ENCODE measurements around the gene PI4K2A. TPM values are rescaled to one million over a fixed set of nuclear protein-coding genes. Genes with fewer than 3 reads are reported as not detected.

The PI4K2A gene
- total and polyA plus RNA-seq, 7 donors = 8.1 to 19.3 (median 13.3) TPM

GRCh38 chr10:97618285-97618684 lies 22.2 kb upstream of the PI4K2A start:
- WGBS, 2 donors = 91 to 99% methylated on average over 4 of the region's 4 CpGs
- H3K4me3 ChIP-seq = no peak overlapping the region
- H3K27me3 ChIP-seq = no peaks in the 10 kb centered on the region
- no peak for DNase-seq
- intact Hi-C loops (cut with DNase I) = no loop called here
- no peak overlapping the region for H3K27ac ChIP-seq
- H3K36me3 ChIP-seq = peaks cover 0 to 9% (median 0%) of the 10 kb centered on the region in 4 donors
- no peaks in the 10 kb centered on the region for H3K4me1 ChIP-seq
- TF ChIP-seq POLR2A (IDR thresholded peaks at IDR 0.05) = no peak
- TF ChIP-seq POLR2AphosphoS5 (IDR thresholded peaks at IDR 0.05) = no peak
- TF ChIP-seq CTCF (IDR thresholded peaks at IDR 0.05) = no peak
- TF ChIP-seq EP300 (IDR thresholded peaks at IDR 0.05) = no peak
- H3K9me3 ChIP-seq = no peaks in the 10 kb centered on the region

- no peak overlapping the region for H3K4me3 ChIP-seq
- H3K27ac ChIP-seq = no peak overlapping the region
- no peaks in the 10 kb centered on the region for H3K27me3 ChIP-seq
- peaks cover 0 to 9% (median 0%) of the 10 kb centered on the region in 4 donors for H3K36me3 ChIP-seq
- no peaks in the 10 kb centered on the region for H3K4me1 ChIP-seq
- 95 to 97% methylated on average over 4 of the region's 4 CpGs for WGBS, 2 donors
- DNase-seq = no peak
- no peaks in the 10 kb centered on the region for H3K9me3 ChIP-seq
- intact Hi-C loops (cut with DNase I) = no loop called here
- no peak for TF ChIP-seq EP300 (IDR thresholded peaks at IDR 0.05)
Measured at GRCh38 chr10:97618733-97619132, 21.7 kb upstream of the PI4K2A start.

- no peak overlapping the region for H3K4me3 ChIP-seq
- DNase-seq = no peak
- no peaks in the 10 kb centered on the region for H3K4me1 ChIP-seq
- no peaks in the 10 kb centered on the region for H3K9me3 ChIP-seq
- H3K27ac ChIP-seq = no peak overlapping the region
- WGBS, 2 donors = 96 to 97% methylated on average over 1 of the region's 1 CpG
- no peaks in the 10 kb centered on the region for H3K27me3 ChIP-seq
- TF ChIP-seq POLR2A (IDR thresholded peaks at IDR 0.05) = no peak
- no peak for TF ChIP-seq EP300 (IDR thresholded peaks at IDR 0.05)
- no peak for TF ChIP-seq POLR2AphosphoS5 (IDR thresholded peaks at IDR 0.05)
- no peak for TF ChIP-seq CTCF (IDR thresholded peaks at IDR 0.05)
- H3K36me3 ChIP-seq = no peaks in the 10 kb centered on the region
- intact Hi-C loops (cut with DNase I) = no loop called here
Measured at GRCh38 chr10:97623277-97623676, 17.2 kb upstream of the PI4K2A start.

GRCh38 chr10:97627731-97628130 lies 12.7 kb upstream of the PI4K2A start:
- intact Hi-C loops (cut with DNase I) = no loop called here

GRCh38 chr10:97628228-97628627 lies 12.2 kb upstream of the PI4K2A start:
- no peaks in the 10 kb centered on the region for H3K36me3 ChIP-seq
- peaks cover 0 to 9% (median 3%) of the 10 kb centered on the region in 4 donors for H3K4me1 ChIP-seq
- TF ChIP-seq POLR2AphosphoS5 (IDR thresholded peaks at IDR 0.05) = no peak
- TF ChIP-seq CTCF (IDR thresholded peaks at IDR 0.05) = no peak
- no peak for TF ChIP-seq POLR2A (IDR thresholded peaks at IDR 0.05)
- TF ChIP-seq EP300 (IDR thresholded peaks at IDR 0.05) = no peak
- DNase-seq = no peak
- no peaks in the 10 kb centered on the region for H3K9me3 ChIP-seq
- no peak overlapping the region for H3K27ac ChIP-seq
- no peak overlapping the region for H3K4me3 ChIP-seq
- 73 to 86% methylated on average over 3 of the region's 3 CpGs for WGBS, 2 donors
- intact Hi-C loops (cut with DNase I) = no loop called here
- no peaks in the 10 kb centered on the region for H3K27me3 ChIP-seq

More at GRCh38 chr10:97627731-97628130, 12.7 kb upstream of the PI4K2A start:
- TF ChIP-seq EP300 (IDR thresholded peaks at IDR 0.05) = no peak
- TF ChIP-seq POLR2AphosphoS5 (IDR thresholded peaks at IDR 0.05) = no peak
- no peak for TF ChIP-seq CTCF (IDR thresholded peaks at IDR 0.05)
- no peak for TF ChIP-seq POLR2A (IDR thresholded peaks at IDR 0.05)
- Histone ChIP-seq H3K4me1 (peaks cover 0 to 5% (median 2%) of the 10 kb centered on the region in 4 donors), H3K9me3 (no peaks in the 10 kb centered on the region), H3K4me3 (no peak overlapping the region), H3K27me3 (no peaks in the 10 kb centered on the region), H3K27ac (no peak overlapping the region), H3K36me3 (no peaks in the 10 kb centered on the region)
- WGBS, 2 donors = 73 to 77% methylated on average over 4 of the region's 4 CpGs
- DNase-seq = no peak
